ENCODE data around the gene SUPV3L1. TPM values are rescaled to one million over a fixed set of nuclear protein-coding genes. Genes with fewer than 3 reads are reported as not detected.
A peak's percentile ranks its signal among the peaks of the same experiment; 100 is the strongest.
"Not testable (repeated sequence)": the region's sequence is repeated elsewhere in the genome, so short reads cannot be mapped to it uniquely, and the experiment has no call there.

The SUPV3L1 gene
- 10 to 100 TPM; 38.8 to 48.7 (median 39.4) TPM for polyA plus RNA-seq (ENCODE audit: insufficient read length in 3 of 3)

DNA sequence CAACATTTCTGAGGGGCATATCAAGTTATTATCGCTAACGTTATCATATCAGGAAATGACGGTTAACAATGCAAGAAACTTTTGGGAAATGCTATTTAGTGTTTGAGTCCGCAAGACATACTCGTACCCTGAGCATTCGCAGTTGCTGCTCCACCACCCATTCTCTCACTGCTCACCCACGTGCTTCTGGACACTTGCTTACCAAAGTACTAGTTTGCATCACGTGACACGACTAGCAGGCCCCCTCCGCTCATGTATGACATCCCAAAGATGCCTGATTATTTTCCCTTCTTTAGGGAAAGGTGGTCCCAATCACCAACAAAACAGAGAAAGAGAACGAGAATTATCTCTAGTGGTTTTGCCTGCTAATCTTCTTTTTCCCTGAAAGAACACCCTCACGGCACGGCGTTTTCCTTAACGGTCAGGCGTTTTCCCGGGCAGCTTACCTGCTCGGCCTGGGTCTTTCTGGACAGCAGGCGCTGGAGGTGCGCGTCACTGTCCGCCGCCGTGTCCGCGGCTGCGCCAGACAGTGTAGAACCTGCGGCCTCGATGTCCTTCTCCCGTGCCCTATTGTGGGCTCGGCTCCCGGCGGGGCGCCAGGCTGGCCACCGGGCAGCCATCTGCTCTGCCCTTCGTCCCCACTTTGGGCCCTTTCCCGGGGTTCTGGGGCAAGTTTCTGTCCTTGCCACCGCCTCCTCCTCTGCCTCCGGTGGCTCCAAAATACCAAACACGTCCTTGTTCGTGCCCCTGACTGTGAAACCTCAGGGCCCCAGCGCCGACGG, at the start of gene SUPV3L1:
SUPV3L1 (plus strand) TSS at position 492 of the 782 bp plus-strand sequence; CDS start at position 550, 58 bp downstream.
- peak; percentile 92 to 99 (median 95) for DNase-seq (ENCODE audit: low read depth in 3 of 3, low spot score in 2 of 3)

DNA sequence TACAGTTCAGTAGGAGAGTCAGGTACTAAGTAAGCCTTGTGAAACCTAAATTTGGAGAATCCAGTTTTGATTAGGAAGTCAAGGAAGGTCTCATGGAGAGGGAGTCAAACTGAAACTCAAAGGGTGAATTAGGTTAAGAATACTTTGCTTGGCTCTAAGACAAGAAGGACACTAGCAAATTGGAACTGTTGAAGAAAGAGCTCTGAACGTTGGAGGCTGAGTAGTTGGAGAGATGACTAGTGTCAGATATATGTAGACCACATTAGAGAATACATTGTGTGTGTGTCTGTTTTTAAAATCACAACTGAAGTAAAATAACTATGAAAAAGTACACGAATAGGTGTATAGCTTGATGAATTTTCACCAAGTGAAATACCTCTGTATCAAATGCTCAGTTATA, 49.8 kb upstream of the SUPV3L1 start:
- no peak for DNase-seq (ENCODE audit: low read depth in 3 of 3, low spot score in 2 of 3)

DNA sequence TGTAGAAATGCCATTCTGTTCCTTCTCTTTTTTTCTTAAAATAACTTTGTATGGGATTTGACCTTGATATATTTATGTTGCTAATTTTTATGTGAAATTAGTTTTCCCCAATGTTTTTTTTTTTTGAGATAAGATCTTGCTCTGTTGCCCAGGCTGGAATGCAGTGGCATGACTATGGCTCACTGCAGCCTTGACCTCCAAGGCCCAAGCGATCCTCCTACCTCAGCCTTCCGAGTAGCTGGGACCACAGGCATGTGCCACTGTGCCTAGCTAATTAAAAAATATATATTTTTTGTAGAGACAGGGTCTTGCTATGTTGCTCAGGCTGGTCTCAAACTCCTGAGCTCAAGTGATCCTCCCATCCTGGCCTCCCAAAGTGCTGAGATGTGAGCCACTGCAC, 40.1 kb upstream of the SUPV3L1 start:
- DNase-seq (ENCODE audit: low read depth in 3 of 3, low spot score in 2 of 3): no peak

DNA sequence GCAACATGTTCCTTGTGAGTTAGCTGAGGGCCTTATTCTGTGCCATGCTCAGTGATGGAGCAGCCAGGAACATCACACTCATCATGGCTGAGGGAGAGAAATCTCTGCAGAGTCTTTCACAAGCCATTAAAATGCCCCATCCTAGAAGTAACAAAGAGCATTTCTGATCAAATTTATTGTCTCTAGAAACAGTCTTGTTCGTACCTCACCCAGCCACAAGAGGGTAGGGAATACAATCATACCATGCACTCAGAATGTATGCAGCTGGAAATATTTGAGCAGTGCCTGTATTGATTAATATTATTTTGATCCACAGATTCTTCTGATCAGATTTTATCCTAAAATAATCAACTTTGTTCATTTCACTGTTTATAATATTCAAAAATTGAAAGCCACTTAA, 38.7 kb upstream of the SUPV3L1 start:
- no peak for DNase-seq (ENCODE audit: low read depth in 3 of 3, low spot score in 2 of 3)

DNA sequence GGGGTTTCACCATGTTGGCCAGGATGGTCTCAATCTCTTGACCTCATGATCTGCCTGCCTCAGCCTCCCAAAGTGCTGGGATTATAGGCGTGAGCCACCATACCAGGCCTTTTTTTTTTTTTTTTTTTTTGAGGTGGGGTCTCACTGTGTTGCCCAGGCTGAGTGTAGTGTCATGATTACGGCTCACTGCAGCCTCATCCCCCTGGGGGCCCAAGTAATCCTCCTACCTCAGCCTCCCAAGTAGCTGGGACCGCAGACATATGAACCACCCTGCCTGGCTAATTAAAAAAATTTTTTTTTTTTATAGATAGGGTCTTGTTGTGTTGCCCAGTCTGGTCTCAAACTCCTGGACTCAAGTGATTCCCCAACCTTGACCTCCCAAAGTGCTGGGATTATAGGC, 38.0 kb upstream of the SUPV3L1 start:
- DNase-seq (ENCODE audit: low read depth in 3 of 3, low spot score in 2 of 3): not testable (repeated sequence)

DNA sequence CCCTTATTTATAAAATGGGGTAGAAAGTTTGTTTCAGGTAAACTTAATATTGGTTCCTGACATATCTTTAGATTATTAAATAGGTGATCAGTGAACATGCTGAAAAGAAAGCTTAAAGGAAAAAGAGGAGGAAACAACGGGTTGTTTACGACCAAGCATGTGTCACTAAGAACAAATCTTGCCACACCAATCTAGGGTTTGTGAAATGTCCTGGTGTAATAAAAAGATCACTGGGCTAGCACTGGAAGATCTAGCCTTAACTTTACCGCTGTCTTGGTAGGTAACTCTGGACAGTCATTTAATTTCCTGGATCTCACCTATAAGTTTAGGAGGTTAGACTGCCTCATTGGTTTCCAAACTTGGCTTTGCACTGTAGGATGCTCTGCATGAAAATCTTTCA, 37.1 kb upstream of the SUPV3L1 start:
- no peak for DNase-seq (ENCODE audit: low read depth in 3 of 3, low spot score in 2 of 3)

DNA sequence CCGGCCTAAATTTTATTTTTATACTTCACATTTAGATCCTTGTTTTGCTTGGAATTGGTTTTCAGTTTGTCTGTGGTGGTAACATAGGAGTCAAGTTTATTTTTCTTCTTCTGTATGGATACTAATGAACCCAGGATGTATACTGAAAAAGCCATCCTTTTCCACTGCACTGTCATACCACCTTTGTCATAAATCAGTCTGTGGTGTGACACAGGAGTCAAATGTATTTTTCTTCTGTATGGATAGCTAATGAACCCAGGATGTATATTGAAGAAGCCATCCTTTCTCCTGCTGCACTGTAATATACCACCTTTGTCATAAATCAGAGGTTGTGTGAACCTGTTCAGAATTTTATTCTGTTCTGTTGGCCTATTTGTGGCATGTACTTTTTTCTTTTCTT, 34.7 kb upstream of the SUPV3L1 start:
- DNase-seq (ENCODE audit: low read depth in 3 of 3, low spot score in 2 of 3): no peak

DNA sequence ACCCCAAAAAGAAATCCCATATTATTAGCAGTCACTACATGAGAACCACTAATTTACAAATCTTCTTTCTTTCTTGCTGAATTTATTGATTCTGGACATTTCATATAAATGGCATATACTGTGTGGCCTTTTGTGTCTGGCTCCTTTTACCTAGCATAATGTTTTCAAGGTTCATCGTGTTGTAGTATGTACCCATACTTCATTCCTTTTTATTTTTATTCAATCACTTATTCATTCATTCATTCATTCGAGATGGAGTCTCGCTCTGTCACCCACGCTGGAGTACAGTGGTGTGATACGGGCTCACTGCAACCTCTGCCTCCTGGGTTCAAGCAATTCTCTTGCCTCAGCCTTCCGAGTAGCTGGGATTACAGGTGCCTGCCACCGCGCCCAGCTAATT, 34.2 kb upstream of the SUPV3L1 start:
- DNase-seq (ENCODE audit: low read depth in 3 of 3, low spot score in 2 of 3): no peak

DNA sequence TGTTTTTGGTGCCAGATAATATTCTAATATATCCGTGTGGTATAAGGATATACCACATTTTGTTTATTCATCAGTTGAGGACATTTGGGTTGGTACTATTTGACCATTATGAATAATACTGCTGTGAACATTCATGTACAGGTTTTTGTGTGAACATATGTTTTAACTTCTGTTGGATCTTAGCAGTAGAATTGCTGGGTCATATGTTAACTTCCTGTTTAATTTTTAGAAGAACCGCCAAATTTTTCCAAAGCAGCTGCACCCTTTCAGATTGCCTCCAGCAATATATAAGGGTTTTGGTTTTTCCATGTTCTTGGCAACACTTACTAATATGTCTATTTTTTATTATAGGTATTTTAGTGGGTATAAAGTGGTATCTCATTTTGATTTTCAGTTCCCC, 33.3 kb upstream of the SUPV3L1 start:
- no peak for DNase-seq (ENCODE audit: low read depth in 3 of 3, low spot score in 2 of 3)

DNA sequence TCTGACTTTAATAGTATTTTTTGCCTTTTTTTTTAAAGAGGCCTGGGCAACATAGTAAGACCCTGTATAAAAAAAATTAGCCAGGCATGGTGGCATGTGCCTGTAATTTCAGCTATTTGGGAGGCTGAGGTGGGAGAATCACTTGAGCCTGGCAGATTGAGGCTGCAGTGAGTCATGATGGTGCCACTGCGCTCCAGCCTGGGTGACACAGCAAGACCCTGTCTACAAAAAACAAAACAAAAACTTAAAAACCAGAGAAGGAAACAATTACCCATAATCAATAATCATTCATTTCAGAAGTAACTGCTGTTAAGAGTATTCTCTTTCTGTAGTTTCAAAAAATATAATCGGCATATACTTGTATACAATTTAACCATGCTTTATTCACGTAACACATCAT, 28.1 kb upstream of the SUPV3L1 start:
- no peak for DNase-seq (ENCODE audit: low read depth in 3 of 3, low spot score in 2 of 3)

DNA sequence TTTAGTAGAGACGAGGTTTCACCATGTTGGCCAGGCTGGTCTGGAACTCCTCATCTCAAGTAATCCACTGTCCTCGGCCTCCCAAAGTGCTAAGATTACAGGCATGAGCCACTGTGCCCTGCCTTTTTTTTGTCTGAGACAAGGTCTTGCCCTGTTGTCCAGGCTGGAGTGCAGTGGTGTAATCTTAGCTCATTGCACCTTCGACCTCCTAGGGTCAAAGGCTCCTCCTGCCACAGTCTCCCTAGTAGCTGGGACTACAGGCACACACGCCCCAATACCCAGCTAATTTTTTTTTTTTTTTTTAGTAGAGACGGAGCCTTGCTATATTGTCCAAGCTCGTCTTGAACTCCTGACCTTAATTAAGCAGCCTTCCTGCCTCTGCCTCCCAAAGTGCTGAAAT, 26.8 kb upstream of the SUPV3L1 start:
- DNase-seq (ENCODE audit: low read depth in 3 of 3, low spot score in 2 of 3): no peak

DNA sequence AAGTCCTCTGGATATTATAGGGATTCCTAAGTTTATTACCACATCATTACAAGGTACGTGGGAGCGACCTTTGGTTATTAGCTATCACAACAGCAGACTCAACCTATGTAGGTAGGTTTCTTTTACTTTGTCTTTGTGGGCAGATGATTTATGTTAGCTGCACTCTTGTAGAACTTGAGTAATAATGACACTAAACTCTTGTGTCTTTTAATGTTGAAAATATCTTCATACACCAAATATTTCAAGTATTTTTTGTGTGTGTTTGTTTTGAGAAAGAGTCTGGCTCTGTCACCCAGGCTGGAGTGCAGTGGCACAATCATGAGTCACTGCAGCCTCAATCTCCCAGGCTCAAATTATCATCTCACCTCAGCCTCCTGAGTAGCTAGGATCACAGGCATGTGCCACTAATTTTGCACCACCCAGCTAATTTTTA, 19.2 kb upstream of the SUPV3L1 start:
- no peak for DNase-seq (ENCODE audit: low read depth in 3 of 3, low spot score in 2 of 3)

DNA sequence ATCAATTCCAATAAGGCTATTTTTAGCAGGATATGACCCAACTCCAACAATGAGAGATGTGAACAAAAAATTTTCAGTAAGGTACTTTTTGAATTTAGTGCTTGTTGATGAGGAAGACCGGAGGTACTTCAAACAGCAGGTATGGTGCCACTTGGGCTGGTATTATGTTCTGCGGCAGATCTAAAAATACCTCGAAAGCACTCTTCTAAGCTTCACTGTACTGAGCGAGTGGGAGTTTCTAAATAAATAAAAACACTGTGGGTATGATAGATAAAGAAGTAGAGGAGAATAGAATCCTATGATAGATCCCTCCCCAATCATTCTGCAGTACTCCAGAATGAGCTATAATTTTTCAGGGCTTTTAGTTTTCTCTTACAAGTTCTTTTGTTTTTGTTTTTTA, 11.5 kb upstream of the SUPV3L1 start:
- DNase-seq (ENCODE audit: low read depth in 3 of 3, low spot score in 2 of 3): no peak

DNA sequence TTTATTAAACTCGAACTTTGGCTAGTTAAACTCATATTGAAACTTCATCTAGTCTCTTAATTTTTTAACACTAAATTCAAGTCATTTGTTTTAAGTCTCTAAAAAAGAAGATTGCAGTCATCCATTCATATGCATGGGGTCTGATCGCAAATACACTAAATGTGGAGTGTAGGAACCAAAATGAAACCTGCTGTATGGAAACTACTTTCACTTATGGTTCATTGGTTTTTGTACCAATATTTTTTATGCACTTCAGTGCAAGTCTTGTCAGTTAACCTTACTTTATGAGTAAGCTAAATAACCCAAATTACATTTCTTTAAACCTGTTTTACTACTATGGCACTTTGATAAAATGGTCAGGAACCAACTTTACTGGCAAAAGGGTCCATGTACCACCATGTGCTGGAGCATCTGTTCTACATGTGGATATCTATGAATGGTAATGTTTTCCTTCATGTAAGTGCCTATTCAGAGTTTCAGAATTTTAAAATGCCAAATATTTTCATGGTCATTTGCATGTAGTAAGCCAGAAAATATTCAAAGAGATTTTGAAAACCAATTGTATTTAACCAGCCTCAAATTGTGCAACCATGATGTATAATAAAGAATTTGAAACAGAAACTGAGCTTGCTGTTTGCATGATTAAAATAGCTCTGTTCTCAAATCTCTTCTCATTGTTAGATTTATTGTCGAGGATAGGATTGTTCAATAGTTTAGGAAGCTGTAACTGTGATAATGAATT, 7.6 kb upstream of the SUPV3L1 start:
- DNase-seq (ENCODE audit: low read depth in 3 of 3, low spot score in 2 of 3): no peak

DNA sequence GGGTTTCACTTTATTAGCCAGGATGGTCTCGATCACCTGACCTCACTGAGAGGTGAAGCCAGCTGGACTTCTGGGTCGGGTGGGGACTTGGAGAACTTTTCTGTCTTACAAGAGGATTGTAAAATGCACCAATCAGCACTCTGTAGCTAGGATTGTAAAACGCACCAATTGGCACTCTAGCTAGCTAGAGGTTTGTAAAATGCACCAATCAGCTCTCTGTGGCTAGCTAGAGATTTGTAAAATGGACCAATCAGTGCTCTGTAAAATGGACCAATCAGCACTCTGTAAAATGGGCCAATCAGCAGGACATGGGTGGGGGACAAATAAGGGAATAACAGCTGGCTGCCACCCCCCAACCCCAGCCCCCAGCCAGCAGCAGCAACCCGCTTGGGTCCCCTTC, 4.7 kb upstream of the SUPV3L1 start:
- DNase-seq (ENCODE audit: low read depth in 3 of 3, low spot score in 2 of 3): not testable (repeated sequence)

DNA sequence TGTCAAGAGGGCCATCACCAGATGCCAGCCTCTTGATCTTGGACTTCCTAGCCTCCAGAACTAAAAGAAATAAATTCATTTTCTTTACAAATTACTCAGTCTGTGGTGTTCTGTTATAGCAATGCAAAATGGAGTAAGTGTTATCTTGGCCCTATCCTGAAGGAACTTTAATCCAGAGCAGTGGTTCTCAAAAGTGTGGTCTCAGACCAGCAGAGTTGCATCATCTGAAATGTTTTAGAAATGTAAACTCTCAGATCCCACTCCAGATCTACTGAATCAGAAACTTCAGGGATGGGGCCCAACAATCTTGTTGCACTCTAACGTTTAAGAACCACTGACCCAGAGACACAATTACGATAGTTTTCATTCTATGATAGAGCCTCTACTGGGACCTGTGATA, 3.2 kb upstream of the SUPV3L1 start:
- no peak for DNase-seq (ENCODE audit: low read depth in 3 of 3, low spot score in 2 of 3)

DNA sequence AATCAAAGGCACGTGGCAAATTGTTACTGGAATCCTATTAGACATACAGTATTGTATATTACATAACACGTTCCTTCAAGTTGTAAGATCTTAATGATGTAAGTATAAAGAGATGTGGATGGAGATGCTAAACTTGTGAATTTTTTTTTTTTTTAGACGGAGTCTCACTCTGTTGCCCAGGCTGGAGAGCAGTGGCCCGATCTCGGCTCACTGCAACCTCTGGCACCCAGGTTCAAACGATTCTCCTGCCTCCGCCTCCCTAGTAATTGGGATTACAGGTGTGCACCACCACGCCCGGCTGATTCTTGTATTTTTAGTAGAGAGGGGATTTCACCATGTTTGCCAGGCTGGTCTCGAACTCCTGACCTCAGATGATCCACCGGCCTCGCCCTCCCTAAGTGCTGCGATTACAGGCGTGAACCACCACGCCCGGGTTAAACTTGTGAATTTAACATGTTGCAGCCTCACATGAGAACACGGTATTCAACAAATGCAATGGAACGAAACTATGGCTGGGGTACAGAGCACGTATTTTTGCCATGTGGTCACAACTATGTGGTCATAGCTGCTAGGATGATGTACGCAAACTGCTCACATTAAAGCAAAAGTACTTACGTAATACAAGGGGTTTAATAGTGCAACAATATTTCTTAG, 818 bp upstream of the SUPV3L1 start:
- DNase-seq (ENCODE audit: low read depth in 3 of 3, low spot score in 2 of 3): no peak

DNA sequence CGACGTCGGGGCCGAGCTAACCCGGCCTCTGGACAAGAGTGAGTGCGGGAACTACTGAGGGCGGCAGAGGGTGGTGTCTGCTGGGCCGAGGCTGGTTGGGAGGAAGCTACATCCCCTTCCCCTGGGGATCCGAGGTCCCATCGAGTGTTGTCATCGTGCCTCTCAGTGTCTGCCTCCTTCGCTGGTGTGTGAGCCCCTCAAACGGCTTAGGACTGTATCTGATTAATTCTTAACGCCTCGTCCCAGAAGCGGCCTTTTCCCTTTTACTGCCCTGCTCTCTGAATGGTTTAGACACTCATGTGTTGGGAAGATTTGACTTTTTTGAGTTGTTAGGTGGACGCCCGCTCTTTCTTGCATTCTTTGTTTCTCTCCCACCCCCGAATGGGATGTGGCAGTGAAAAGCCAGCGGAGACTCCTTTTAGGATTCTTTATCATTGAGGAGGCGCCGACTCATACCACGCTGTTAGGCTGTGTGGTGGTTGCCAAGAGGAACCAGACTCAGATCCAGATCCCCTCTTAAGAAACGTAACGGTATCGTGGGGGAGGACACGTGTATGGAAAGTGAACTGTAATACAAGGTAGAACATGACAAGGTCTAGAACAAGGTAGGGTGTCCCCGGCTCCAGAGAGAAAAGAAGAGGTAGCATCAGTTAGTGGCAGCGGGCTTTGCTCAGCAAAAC, 631 bp downstream of the SUPV3L1 start:
- no peak for DNase-seq (ENCODE audit: low read depth in 3 of 3, low spot score in 2 of 3)

DNA sequence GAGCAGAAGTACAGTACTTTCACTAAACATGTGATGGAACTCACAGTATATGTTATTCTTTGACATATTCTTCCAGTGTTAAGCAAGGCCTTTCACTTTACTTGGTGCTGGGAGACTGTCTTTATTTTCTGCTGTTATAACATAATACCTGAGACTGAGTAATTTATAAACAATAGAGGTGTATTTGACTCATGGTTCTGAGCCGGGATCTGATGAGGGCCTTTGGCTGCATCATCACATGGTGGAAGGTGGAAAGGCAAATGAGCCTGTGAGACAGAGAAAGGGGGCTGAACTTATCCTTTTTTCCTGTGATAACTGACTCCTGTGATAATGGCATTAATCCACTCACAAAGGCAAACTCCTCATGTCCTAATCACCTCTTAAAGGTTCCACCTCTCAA, 1.4 kb downstream of the SUPV3L1 start:
- no peak for DNase-seq (ENCODE audit: low read depth in 3 of 3, low spot score in 2 of 3)

DNA sequence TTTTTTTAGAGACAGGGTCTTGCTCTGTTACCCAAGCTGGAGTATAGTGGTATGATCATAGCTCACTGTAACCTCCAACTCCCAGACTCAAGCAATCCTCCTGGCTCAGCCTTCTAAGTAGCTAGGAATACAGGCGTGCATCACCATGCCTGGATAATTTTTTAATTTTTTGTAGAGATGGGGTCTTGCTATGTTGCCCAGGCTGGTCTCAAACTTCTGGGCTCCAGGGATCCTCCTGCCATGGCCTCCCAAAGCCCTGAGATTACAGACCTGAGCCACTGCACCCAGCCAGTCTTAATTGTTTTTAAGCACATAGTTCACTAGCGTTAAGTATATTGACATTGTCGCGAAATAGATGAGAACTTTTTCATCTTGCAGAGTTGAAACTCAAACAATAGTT, 2.0 kb downstream of the SUPV3L1 start:
- DNase-seq (ENCODE audit: low read depth in 3 of 3, low spot score in 2 of 3): no peak

DNA sequence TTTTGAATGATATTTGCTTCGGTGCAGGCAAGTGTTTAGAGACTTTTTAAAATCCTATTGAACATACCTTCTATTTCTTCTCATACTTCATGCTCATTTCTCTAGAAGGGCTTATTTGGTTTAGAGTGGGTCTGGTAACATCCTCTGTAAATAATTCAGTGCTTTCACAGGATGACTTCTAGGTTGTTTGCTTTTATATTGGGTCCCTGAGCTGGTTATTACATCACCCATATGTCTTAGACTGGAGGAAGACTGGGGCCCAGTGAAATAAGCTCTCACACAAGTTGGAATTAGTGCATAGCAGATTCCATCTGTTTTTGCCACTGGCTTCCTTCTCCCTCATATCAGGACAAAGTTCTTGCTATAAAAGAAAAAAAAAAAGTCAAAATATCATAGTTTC, 6.5 kb downstream of the SUPV3L1 start:
- DNase-seq (ENCODE audit: low read depth in 3 of 3, low spot score in 2 of 3): no peak
